Measurements from ENCODE around the gene TCEA2.

DNA sequence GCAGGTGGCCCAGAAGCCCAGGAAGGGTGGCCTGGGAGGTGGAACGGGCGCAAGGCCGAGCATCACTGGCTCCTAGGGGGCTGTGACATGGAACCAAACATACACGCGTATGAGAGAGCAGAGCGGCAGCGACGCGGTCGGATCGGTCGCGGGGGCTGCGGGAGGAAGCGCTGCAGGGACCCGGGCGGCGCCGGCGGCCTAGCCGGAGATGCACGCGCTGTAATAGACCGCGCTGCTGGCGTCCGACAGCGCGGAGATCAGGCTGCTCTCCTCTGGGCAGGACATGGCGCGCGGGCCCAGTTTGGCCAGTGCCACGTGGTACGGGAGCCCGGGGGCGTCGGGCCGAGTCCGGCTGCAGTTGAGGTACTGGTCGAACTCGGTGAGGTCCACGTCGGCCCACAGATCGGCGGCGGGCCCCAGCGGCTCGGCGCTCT, 15.0 kb upstream of the TCEA2 start:
- TF ChIP-seq, protein P1, sequence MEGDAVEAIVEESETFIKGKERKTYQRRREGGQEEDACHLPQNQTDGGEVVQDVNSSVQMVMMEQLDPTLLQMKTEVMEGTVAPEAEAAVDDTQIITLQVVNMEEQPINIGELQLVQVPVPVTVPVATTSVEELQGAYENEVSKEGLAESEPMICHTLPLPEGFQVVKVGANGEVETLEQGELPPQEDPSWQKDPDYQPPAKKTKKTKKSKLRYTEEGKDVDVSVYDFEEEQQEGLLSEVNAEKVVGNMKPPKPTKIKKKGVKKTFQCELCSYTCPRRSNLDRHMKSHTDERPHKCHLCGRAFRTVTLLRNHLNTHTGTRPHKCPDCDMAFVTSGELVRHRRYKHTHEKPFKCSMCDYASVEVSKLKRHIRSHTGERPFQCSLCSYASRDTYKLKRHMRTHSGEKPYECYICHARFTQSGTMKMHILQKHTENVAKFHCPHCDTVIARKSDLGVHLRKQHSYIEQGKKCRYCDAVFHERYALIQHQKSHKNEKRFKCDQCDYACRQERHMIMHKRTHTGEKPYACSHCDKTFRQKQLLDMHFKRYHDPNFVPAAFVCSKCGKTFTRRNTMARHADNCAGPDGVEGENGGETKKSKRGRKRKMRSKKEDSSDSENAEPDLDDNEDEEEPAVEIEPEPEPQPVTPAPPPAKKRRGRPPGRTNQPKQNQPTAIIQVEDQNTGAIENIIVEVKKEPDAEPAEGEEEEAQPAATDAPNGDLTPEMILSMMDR (IDR thresholded peaks at IDR 0.05), result no peak
- TF ChIP-seq EP300 (IDR thresholded peaks at IDR 0.05; ENCODE audit: low read depth) (no peak), POLR2AphosphoS5 (IDR thresholded peaks at IDR 0.05) (no peak), POLR2A (IDR thresholded peaks at IDR 0.05) (no peak)
